Measurements from ENCODE around the gene PMPCA.

The PMPCA gene, protein sequence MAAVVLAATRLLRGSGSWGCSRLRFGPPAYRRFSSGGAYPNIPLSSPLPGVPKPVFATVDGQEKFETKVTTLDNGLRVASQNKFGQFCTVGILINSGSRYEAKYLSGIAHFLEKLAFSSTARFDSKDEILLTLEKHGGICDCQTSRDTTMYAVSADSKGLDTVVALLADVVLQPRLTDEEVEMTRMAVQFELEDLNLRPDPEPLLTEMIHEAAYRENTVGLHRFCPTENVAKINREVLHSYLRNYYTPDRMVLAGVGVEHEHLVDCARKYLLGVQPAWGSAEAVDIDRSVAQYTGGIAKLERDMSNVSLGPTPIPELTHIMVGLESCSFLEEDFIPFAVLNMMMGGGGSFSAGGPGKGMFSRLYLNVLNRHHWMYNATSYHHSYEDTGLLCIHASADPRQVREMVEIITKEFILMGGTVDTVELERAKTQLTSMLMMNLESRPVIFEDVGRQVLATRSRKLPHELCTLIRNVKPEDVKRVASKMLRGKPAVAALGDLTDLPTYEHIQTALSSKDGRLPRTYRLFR

DNA sequence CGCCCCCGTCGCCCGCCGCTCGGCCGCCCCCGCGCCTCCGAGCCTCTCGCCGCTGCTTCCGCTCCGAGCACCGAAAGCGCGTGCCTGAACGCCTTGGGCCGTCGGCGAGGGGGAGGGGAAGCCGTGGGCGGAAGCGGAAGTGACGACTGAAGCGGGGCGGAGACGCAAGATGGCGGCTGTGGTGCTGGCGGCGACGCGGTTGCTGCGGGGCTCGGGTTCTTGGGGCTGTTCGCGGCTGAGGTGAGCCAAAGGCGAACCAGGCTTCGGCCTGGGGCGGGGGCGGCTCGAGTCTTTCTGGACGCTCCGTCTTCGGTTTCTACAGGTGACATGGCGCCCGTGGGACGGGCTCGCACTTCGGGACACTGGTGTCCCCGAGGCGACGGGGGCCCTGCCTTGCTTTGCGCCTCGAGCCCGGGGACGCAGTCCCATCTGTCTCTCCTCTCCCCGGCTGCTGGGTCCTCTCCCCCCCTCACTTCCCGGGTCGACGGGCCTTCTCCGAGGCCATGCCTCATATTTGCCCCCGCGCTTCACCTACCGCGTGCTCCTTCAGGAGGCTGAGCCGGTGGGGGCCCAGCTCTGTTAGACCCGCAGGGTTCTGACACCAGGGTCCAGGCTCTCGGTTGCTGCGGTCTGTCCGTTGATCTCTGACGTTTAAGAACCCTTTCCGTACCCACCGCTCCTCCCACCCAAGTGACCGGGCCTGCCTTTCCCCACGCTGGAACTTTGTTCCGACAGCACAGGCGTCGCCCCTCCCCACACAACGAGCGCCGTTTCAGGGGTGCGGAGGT lies at the start of gene PMPCA, which contains the start of gene ENTR1:
PMPCA (plus strand) TSS at position 159 of the 788 bp plus-strand sequence; CDS start at position 170, 11 bp downstream.
ENTR1 (minus strand) TSS at position 115 of the 788 bp plus-strand sequence. CDS start 217 bp downstream, outside the sequence.
- Histone ChIP-seq H3K27me3 (ENCODE audit: control insufficient read depth in 1 of 2, insufficient read depth in 2 of 2, low read length in 2 of 2) (no peaks in the 10 kb centered on the region), H3K9me3 (ENCODE audit: low read length) (no peaks in the 10 kb centered on the region), H3K36me3 (ENCODE audit: insufficient read depth, low read length) (peaks cover 46% of the 10 kb centered on the region), H3K4me1 (ENCODE audit: insufficient read depth, low read length) (peaks cover 20% of the 10 kb centered on the region), H3K4me3 (ENCODE audit: low read depth in 1 of 2, low read length in 2 of 2) (peak within 1 kb of the TSS; percentile 85 to 94), H3K27ac (ENCODE audit: low read depth, low read length) (peak within 1 kb of the TSS; percentile 93), H3K9ac (ENCODE audit: low read length) (peak within 1 kb of the TSS; percentile 50)

DNA sequence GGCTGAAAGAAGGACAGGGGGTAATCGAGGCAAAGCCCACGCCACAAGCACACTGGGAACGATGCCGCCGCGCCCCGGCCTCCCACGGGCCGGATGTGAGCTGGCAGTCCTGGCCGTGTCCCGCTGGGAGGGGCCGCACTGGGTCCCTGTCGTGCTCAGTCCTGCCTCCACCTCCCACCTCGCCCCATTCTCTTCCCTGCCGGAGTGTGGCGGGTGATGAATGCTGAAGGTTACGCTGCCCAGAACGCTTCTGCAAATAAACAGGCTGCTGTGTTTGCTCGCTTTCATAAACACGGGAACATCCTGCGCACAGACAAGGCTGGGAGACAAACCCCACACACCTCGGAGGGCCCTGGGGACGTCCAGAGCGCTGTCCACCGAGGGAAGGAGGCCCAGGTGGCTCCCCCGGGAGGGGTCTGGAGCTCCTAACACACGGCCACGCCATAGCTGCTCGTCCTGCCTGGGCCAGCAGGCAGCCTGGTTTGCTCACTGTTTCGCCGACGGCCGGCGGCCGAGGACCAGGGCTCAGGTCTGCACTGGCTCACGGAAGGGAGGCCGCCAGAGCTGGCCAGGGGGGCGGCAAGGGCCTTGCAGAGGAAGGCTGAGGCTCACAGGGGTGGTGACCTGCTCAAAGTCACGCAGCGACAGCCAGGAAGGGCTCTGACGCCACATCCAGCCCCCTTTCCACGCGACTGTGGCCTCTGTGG lies 49.3 kb upstream of the PMPCA start:
- Histone ChIP-seq H3K36me3 (ENCODE audit: insufficient read depth, low read length) (no peaks in the 10 kb centered on the region), H3K27me3 (ENCODE audit: control insufficient read depth in 1 of 2, insufficient read depth in 2 of 2, low read length in 2 of 2) (no peaks in the 10 kb centered on the region), H3K27ac (ENCODE audit: low read depth, low read length) (peak overlapping the region; percentile 90), H3K9me3 (ENCODE audit: low read length) (no peaks in the 10 kb centered on the region), H3K4me3 (ENCODE audit: low read depth in 1 of 2, low read length in 2 of 2) (peak overlapping the region in 1 of 2 donors; percentile 21), H3K9ac (ENCODE audit: low read length) (no peak overlapping the region), H3K4me1 (ENCODE audit: insufficient read depth, low read length) (peaks cover 32% of the 10 kb centered on the region)

GRCh38 chr9:136361754-136362449 lies 48.6 kb upstream of the PMPCA start:
- peak overlapping the region in 1 of 2 donors; percentile 6 for H3K4me3 ChIP-seq (ENCODE audit: low read depth in 1 of 2, low read length in 2 of 2)
- peak overlapping the region; percentile 9 for H3K9ac ChIP-seq (ENCODE audit: low read length)
- peak overlapping the region; percentile 90 for H3K27ac ChIP-seq (ENCODE audit: low read depth, low read length)
- no peaks in the 10 kb centered on the region for H3K36me3 ChIP-seq (ENCODE audit: insufficient read depth, low read length)
- no peaks in the 10 kb centered on the region for H3K27me3 ChIP-seq (ENCODE audit: control insufficient read depth in 1 of 2, insufficient read depth in 2 of 2, low read length in 2 of 2)
- H3K4me1 ChIP-seq (ENCODE audit: insufficient read depth, low read length): peaks cover 32% of the 10 kb centered on the region
- no peaks in the 10 kb centered on the region for H3K9me3 ChIP-seq (ENCODE audit: low read length)

GRCh38 chr9:136362450-136362784 lies 48.0 kb upstream of the PMPCA start:
- no peaks in the 10 kb centered on the region for H3K36me3 ChIP-seq (ENCODE audit: insufficient read depth, low read length)
- no peaks in the 10 kb centered on the region for H3K9me3 ChIP-seq (ENCODE audit: low read length)
- H3K4me1 ChIP-seq (ENCODE audit: insufficient read depth, low read length): peaks cover 32% of the 10 kb centered on the region
- peak overlapping the region in 1 of 2 donors; percentile 6 for H3K4me3 ChIP-seq (ENCODE audit: low read depth in 1 of 2, low read length in 2 of 2)
- H3K27ac ChIP-seq (ENCODE audit: low read depth, low read length): peak overlapping the region; percentile 90
- H3K9ac ChIP-seq (ENCODE audit: low read length): peak overlapping the region; percentile 9
- H3K27me3 ChIP-seq (ENCODE audit: control insufficient read depth in 1 of 2, insufficient read depth in 2 of 2, low read length in 2 of 2): no peaks in the 10 kb centered on the region

- Histone ChIP-seq H3K27me3 (ENCODE audit: control insufficient read depth in 1 of 2, insufficient read depth in 2 of 2, low read length in 2 of 2) (no peaks in the 10 kb centered on the region), H3K36me3 (ENCODE audit: insufficient read depth, low read length) (no peaks in the 10 kb centered on the region), H3K27ac (ENCODE audit: low read depth, low read length) (peak within 1 kb of the TSS; percentile 90), H3K4me1 (ENCODE audit: insufficient read depth, low read length) (peaks cover 32% of the 10 kb centered on the region), H3K9ac (ENCODE audit: low read length) (peak within 1 kb of the TSS; percentile 9), H3K9me3 (ENCODE audit: low read length) (no peaks in the 10 kb centered on the region), H3K4me3 (ENCODE audit: low read depth in 1 of 2, low read length in 2 of 2) (peak within 1 kb of the TSS; percentile 39 to 55)
These were observed 47.1 kb upstream of the PMPCA start, which contains the start of gene DNLZ for GRCh38 chr9:136363106-136363948. TSS of gene DNLZ (minus strand) at chr9:136363744. CDS start at chr9:136363714, 30 bp downstream.

GRCh38 chr9:136363949-136364748 lies 46.3 kb upstream of the PMPCA start:
- Histone ChIP-seq H3K27ac (ENCODE audit: low read depth, low read length) (no peak overlapping the region), H3K9me3 (ENCODE audit: low read length) (no peaks in the 10 kb centered on the region), H3K36me3 (ENCODE audit: insufficient read depth, low read length) (no peaks in the 10 kb centered on the region), H3K27me3 (ENCODE audit: control insufficient read depth in 1 of 2, insufficient read depth in 2 of 2, low read length in 2 of 2) (no peaks in the 10 kb centered on the region), H3K4me3 (ENCODE audit: low read depth in 1 of 2, low read length in 2 of 2) (peak overlapping the region in 1 of 2 donors; percentile 55), H3K4me1 (ENCODE audit: insufficient read depth, low read length) (peaks cover 32% of the 10 kb centered on the region), H3K9ac (ENCODE audit: low read length) (no peak overlapping the region)

- no peaks in the 10 kb centered on the region for H3K36me3 ChIP-seq (ENCODE audit: insufficient read depth, low read length)
These were observed 45.3 kb upstream of the PMPCA start for GRCh38 chr9:136364942-136365774.

DNA sequence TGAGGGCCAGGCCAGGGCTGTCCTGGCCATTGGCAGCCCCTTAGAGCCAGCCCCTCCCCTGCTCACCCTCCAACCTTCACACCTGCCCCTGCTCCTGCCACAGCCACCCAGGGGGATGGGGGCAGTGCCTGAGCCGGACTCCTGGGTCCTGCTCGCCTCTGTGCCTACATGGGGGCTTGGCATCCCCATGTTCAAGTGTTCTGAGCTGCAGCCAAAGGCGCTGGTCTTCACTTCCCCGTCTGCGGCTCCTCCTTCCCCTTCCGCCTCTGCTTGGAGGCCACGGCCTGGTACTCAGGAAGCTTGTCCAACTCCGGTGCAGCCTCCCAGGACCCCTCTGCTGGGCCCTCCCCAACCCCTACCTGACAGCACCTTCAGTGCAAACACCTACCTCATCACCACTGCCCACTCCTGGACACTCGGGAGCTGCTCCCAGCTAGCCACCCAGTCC lies 44.7 kb upstream of the PMPCA start:
- Histone ChIP-seq H3K4me3 (ENCODE audit: low read depth in 1 of 2, low read length in 2 of 2) (no peak overlapping the region), H3K4me1 (ENCODE audit: insufficient read depth, low read length) (peaks cover 30% of the 10 kb centered on the region), H3K36me3 (ENCODE audit: insufficient read depth, low read length) (no peaks in the 10 kb centered on the region), H3K27ac (ENCODE audit: low read depth, low read length) (no peak overlapping the region), H3K9ac (ENCODE audit: low read length) (no peak overlapping the region), H3K9me3 (ENCODE audit: low read length) (no peaks in the 10 kb centered on the region), H3K27me3 (ENCODE audit: control insufficient read depth in 1 of 2, insufficient read depth in 2 of 2, low read length in 2 of 2) (no peaks in the 10 kb centered on the region)

More at GRCh38 chr9:136364942-136365774, 45.3 kb upstream of the PMPCA start:
- Histone ChIP-seq H3K27ac (ENCODE audit: low read depth, low read length) (no peak overlapping the region), H3K4me1 (ENCODE audit: insufficient read depth, low read length) (peaks cover 32% of the 10 kb centered on the region), H3K9ac (ENCODE audit: low read length) (no peak overlapping the region), H3K27me3 (ENCODE audit: control insufficient read depth in 1 of 2, insufficient read depth in 2 of 2, low read length in 2 of 2) (no peaks in the 10 kb centered on the region), H3K4me3 (ENCODE audit: low read depth in 1 of 2, low read length in 2 of 2) (no peak overlapping the region), H3K9me3 (ENCODE audit: low read length) (no peaks in the 10 kb centered on the region)

GRCh38 chr9:136366826-136367225 lies 43.6 kb upstream of the PMPCA start:
- Histone ChIP-seq H3K4me1 (ENCODE audit: insufficient read depth, low read length) (peaks cover 20% of the 10 kb centered on the region), H3K4me3 (ENCODE audit: low read depth in 1 of 2, low read length in 2 of 2) (no peak overlapping the region), H3K36me3 (ENCODE audit: insufficient read depth, low read length) (no peaks in the 10 kb centered on the region), H3K27me3 (ENCODE audit: control insufficient read depth in 1 of 2, insufficient read depth in 2 of 2, low read length in 2 of 2) (no peaks in the 10 kb centered on the region), H3K27ac (ENCODE audit: low read depth, low read length) (no peak overlapping the region), H3K9me3 (ENCODE audit: low read length) (no peaks in the 10 kb centered on the region), H3K9ac (ENCODE audit: low read length) (no peak overlapping the region)
